Stomach (tissue), 9 donors: ENCODE measurements around the gene AMBP. TPM values are rescaled to one million over a fixed set of nuclear protein-coding genes. Genes with fewer than 3 reads are reported as not detected.

ENCODE experiments used
- DNase-seq, 2 donors: peaks; one replicate each; pipeline versions ENCODE4 v3.0.0 to v3.0.0-alpha.2; 2013 to 2019
- H3K27ac ChIP-seq, 5 donors: fragments of 200-600 bp in 4 of 5; sonication (generic) in 4 of 5; one replicate each; pipeline ENCODE4 v1.5.1; 2013 to 2019; ENCODE audit warnings: mild to moderate bottlenecking in 1 of 5, moderate library complexity in 1 of 5
- H3K27me3 ChIP-seq, 3 donors: fragments of 200-600 bp; sonication (generic); one replicate each; pipeline ENCODE4 v1.5.1; 2017 to 2019; ENCODE audit warnings: mixed run types in 1 of 3
- H3K36me3 ChIP-seq, 4 donors: fragments of 200-600 bp; sonication (generic); 1 replicate in 3 of 4; 2 replicates in 1 of 4; pipeline ENCODE4 v1.5.1; 2016 to 2019
- H3K4me1 ChIP-seq, 4 donors: fragments of 200-600 bp; sonication (generic); one replicate each; pipeline ENCODE4 v1.5.1; 2016 to 2019
- H3K4me3 ChIP-seq, 4 donors: fragments of 200-600 bp; sonication (generic) in 3 of 4; one replicate each; pipeline ENCODE4 v1.5.1; 2016 to 2019; ENCODE audit warnings: mild to moderate bottlenecking in 1 of 4
- H3K9me3 ChIP-seq, 4 donors: fragments of 200-600 bp; sonication (generic); one replicate each; pipeline ENCODE4 v1.5.1; 2016 to 2019
- CTCF ChIP-seq, 7 experiments: fragments of 450-650 bp in 4 of 7; fragments of 200-600 bp in 3 of 7; sonication (generic) in 3 of 7; IDR thresholded peaks; one replicate each; pipeline ENCODE4 v1.5.1; 2016 to 2019; ENCODE audit warnings: antibody characterized with exemption in 7 of 7, control low read depth in 2 of 7, mild to moderate bottlenecking in 1 of 7
- EP300 ChIP-seq: sonication (generic); formaldehyde crosslinking; IDR thresholded peaks from one replicate; pipeline ENCODE4 v1.6.1; 2017; ENCODE audit warnings: antibody characterized with exemption
- POLR2A ChIP-seq, 4 donors: fragments of 450-650 bp; IDR thresholded peaks; one replicate each; pipeline ENCODE4 v1.6.1; 2016; ENCODE audit warnings: antibody characterized with exemption in 4 of 4, control low read depth in 2 of 4, mild to moderate bottlenecking in 1 of 4, moderate library complexity in 1 of 4
- POLR2AphosphoS5 ChIP-seq, 3 donors: sonication (generic); formaldehyde crosslinking; IDR thresholded peaks; one replicate each; pipeline ENCODE4 v1.6.1; 2016; ENCODE audit warnings: antibody characterized with exemption in 3 of 3
- WGBS, 5 donors: extraction: QIAGEN DNeasy Blood & Tissue Kit in 3 of 5; methylation state at CpG; one replicate each; pipeline versions ENCODE4 v1.1.5 to v1.1.7; 2013 to 2018; 5-methylcytosine and 5-hydroxymethylcytosine counted together
- intact Hi-C: fragments of 100-400 bp; cut with DNase I; formaldehyde crosslinking; loops from one replicate; pipeline ENCODE4 v1.15.1; 2023; ENCODE audit warnings: low total_unique reads
- polyA plus RNA-seq, 3 donors: library from polyadenylated mRNA; stranded (reverse); fragments of 200-250 nt; gene quantifications; one replicate each; pipeline ENCODE4 v1.2.3, GENCODE V29; 2013
- total RNA-seq, 5 donors: library from RNA; depleted of rRNA; stranded (reverse); fragments of >200 nt; gene quantifications; one replicate each; pipeline versions ENCODE4 v1.1.0 to v1.2.3, GENCODE V29; 2014 to 2016
- donor health status: healthy with polysubstance abuse.
- donor health status: Bipolar disorder and iron deficiency.
- donor health status: healthy.

The AMBP gene
- total and polyA plus RNA-seq, 8 donors, result 0.89 to 3.3 (median 2.5) TPM; not detected in 2

- Histone ChIP-seq H3K4me1 (peaks cover 15 to 51% (median 30%) of the 10 kb centered on the region in 4 donors), H3K27ac (peak overlapping the region in 1 of 5 donors; percentile 20), H3K9me3 (no peaks in the 10 kb centered on the region), H3K4me3 (no peak overlapping the region), H3K27me3 (peaks cover 0 to 35% (median 0%) of the 10 kb centered on the region in 3 donors), H3K36me3 (no peaks in the 10 kb centered on the region)
- WGBS, 5 donors, result 18 to 56% (median 35%) methylated on average over 4 of the region's 4 CpGs
- DNase-seq, result no peak
- TF ChIP-seq CTCF (IDR thresholded peaks at IDR 0.05) (no peak), EP300 (no peak), POLR2A (IDR thresholded peaks at IDR 0.05) (no peak), POLR2AphosphoS5 (IDR thresholded peaks at IDR 0.05) (no peak)
- intact Hi-C loops, result no loop called here
These were observed 42.3 kb upstream of the AMBP start for GRCh38 chr9:114120192-114121014.

- Histone ChIP-seq H3K9me3 (no peaks in the 10 kb centered on the region), H3K36me3 (no peaks in the 10 kb centered on the region), H3K27ac (peak overlapping the region in 4 of 5 donors; percentile 2 to 78 (median 67)), H3K4me3 (no peak overlapping the region), H3K4me1 (peaks cover 15 to 45% (median 30%) of the 10 kb centered on the region in 4 donors), H3K27me3 (peaks cover 0 to 35% (median 0%) of the 10 kb centered on the region in 3 donors)
- WGBS, 5 donors, result 25 to 43% (median 37%) methylated on average over 8 to 9 of the region's 9 CpGs
- TF ChIP-seq POLR2A (IDR thresholded peaks at IDR 0.05) (no peak), CTCF (IDR thresholded peaks at IDR 0.05) (no peak), POLR2AphosphoS5 (IDR thresholded peaks at IDR 0.05) (no peak), EP300 (no peak)
- DNase-seq, result peak in 1 of 2 donors; percentile 41
- intact Hi-C loops, result no loop called here
These were observed 41.4 kb upstream of the AMBP start for GRCh38 chr9:114119242-114120191.

- peak; percentile 67 to 92 for DNase-seq
- TF ChIP-seq POLR2AphosphoS5 (IDR thresholded peaks at IDR 0.05) (peak in 1 of 3 donors; percentile 19), POLR2A (IDR thresholded peaks at IDR 0.05) (no peak)
- intact Hi-C loops, result no loop called here
- Histone ChIP-seq H3K36me3 (no peaks in the 10 kb centered on the region), H3K27me3 (peaks cover 0 to 44% (median 0%) of the 10 kb centered on the region in 3 donors), H3K4me3 (no peak overlapping the region), H3K27ac (peak overlapping the region; percentile 35 to 78 (median 61)), H3K9me3 (no peaks in the 10 kb centered on the region), H3K4me1 (peaks cover 20 to 41% (median 31%) of the 10 kb centered on the region in 4 donors)
- 26 to 48% (median 36%) methylated on average over 18 to 21 of the region's 21 CpGs for WGBS, 5 donors
These were observed 40.1 kb upstream of the AMBP start for GRCh38 chr9:114117996-114118830.

GRCh38 chr9:114117614-114117995 is 39.5 kb upstream of the AMBP start:
- DNase-seq, result no peak
- Histone ChIP-seq H3K4me1 (peaks cover 25 to 44% (median 32%) of the 10 kb centered on the region in 4 donors), H3K36me3 (no peaks in the 10 kb centered on the region), H3K9me3 (no peaks in the 10 kb centered on the region), H3K27me3 (peaks cover 0 to 47% (median 0%) of the 10 kb centered on the region in 3 donors), H3K27ac (peak overlapping the region; percentile 35 to 78 (median 61)), H3K4me3 (no peak overlapping the region)
- 66 to 78% (median 72%) methylated on average over 7 of the region's 7 CpGs for WGBS, 5 donors
- intact Hi-C loops, result no loop called here
- TF ChIP-seq CTCF (IDR thresholded peaks at IDR 0.05) (no peak), EP300 (no peak), POLR2A (IDR thresholded peaks at IDR 0.05) (no peak), POLR2AphosphoS5 (IDR thresholded peaks at IDR 0.05) (no peak)
